Right atrium auricular region (tissue), 2 donors: ENCODE results near the gene FAM81B. TPM values are rescaled to one million over a fixed set of nuclear protein-coding genes. Genes with fewer than 3 reads are reported as not detected.

Source experiments
- DNase-seq: peaks from one replicate; pipeline ENCODE4 v3.0.0-alpha.2; 2019; ENCODE audit warnings: low spot score
- H3K27ac ChIP-seq, 2 donors: fragments of 200-600 bp; sonication (generic); 1 replicate in 1 of 2; 2 replicates in 1 of 2; pipeline ENCODE4 v1.5.1; 2016 to 2019
- H3K27me3 ChIP-seq, 2 donors: fragments of 200-600 bp; sonication (generic); one replicate each; pipeline versions ENCODE4 v1.5.1 to v1.6.0; 2017 to 2019
- H3K36me3 ChIP-seq: fragments of 200-600 bp; sonication (generic); one replicate; pipeline ENCODE4 v1.5.1; 2016
- H3K4me1 ChIP-seq, 2 donors: fragments of 200-600 bp; sonication (generic); one replicate each; pipeline versions ENCODE4 v1.5.1 to v1.6.0; 2017 to 2019
- H3K4me3 ChIP-seq, 2 donors: fragments of 200-600 bp; sonication (generic); 1 replicate in 1 of 2; 2 replicates in 1 of 2; pipeline ENCODE4 v1.5.1; 2017 to 2019; ENCODE audit warnings: mild to moderate bottlenecking in 1 of 2, moderate library complexity in 1 of 2
- H3K9me3 ChIP-seq, 2 donors: fragments of 200-600 bp; sonication (generic); one replicate each; pipeline ENCODE4 v1.5.1; 2019
- total RNA-seq, 2 donors: library from RNA; depleted of rRNA; stranded (reverse); fragments of >200 nt; gene quantifications; one replicate each; pipeline ENCODE4 v1.1.0, GENCODE V29; 2016
- TF ChIP-seq, protein P1 (sequence below), 2 donors: fragments of 200-600 bp; sonication (generic); IDR thresholded peaks; one replicate each; pipeline ENCODE4 v1.5.1; 2019; ENCODE audit warnings: antibody characterized with exemption in 2 of 2

The FAM81B gene
- total RNA-seq, 2 donors from 2014 or later, result 3.5 to 24.7 TPM

DNA sequence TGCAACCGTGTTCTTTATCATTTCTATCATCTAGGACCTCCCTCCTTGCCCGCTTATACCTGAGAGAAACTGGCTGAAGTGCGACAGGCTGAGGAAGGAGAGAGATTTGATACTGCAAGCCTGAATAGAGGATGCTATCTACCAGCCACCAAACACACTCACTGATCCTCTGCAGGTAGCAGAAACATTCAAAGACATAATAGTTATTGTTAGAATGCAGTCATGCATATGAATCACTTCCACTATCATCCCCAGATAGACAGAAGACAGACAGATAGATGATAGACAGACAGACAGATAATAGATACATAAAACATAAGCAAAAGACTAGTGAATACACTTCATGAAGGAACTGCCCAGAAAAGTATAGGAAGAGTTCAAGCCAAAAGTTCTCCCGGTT is 32.9 kb downstream of the FAM81B start:
- H3K27me3 ChIP-seq, result no peaks in the 10 kb centered on the region
- no peaks in the 10 kb centered on the region for H3K9me3 ChIP-seq
- H3K27ac ChIP-seq, result no peak overlapping the region
- H3K36me3 ChIP-seq, result no peaks in the 10 kb centered on the region
- TF ChIP-seq, protein P1, sequence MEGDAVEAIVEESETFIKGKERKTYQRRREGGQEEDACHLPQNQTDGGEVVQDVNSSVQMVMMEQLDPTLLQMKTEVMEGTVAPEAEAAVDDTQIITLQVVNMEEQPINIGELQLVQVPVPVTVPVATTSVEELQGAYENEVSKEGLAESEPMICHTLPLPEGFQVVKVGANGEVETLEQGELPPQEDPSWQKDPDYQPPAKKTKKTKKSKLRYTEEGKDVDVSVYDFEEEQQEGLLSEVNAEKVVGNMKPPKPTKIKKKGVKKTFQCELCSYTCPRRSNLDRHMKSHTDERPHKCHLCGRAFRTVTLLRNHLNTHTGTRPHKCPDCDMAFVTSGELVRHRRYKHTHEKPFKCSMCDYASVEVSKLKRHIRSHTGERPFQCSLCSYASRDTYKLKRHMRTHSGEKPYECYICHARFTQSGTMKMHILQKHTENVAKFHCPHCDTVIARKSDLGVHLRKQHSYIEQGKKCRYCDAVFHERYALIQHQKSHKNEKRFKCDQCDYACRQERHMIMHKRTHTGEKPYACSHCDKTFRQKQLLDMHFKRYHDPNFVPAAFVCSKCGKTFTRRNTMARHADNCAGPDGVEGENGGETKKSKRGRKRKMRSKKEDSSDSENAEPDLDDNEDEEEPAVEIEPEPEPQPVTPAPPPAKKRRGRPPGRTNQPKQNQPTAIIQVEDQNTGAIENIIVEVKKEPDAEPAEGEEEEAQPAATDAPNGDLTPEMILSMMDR (IDR thresholded peaks at IDR 0.05), result no peak
- no peak for DNase-seq
- H3K4me1 ChIP-seq, result no peaks in the 10 kb centered on the region
- no peak overlapping the region for H3K4me3 ChIP-seq

DNA sequence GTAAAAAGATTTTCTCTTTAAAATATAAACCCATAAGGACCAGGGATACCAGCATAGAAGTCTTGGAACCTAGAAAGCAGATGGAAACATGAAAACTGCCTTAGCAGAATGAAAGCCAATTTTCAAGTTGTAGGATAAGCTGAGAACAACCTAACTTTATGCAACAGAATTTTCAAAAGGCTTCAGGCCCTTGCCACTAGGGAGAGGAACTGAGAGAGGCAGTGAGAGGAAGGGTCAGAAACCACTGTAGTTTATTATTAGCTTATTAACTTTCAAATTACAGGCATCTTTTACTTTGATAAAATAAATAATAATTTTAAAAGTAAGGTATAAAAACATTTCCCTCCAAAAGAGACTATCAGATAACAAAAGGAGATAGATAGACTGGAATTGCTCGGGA is 33.4 kb downstream of the FAM81B start:
- no peak for DNase-seq
- Histone ChIP-seq H3K27ac (no peak overlapping the region), H3K36me3 (no peaks in the 10 kb centered on the region), H3K27me3 (no peaks in the 10 kb centered on the region), H3K9me3 (no peaks in the 10 kb centered on the region), H3K4me1 (no peaks in the 10 kb centered on the region), H3K4me3 (no peak overlapping the region)
- TF ChIP-seq, protein P1 (IDR thresholded peaks at IDR 0.05), result no peak

DNA sequence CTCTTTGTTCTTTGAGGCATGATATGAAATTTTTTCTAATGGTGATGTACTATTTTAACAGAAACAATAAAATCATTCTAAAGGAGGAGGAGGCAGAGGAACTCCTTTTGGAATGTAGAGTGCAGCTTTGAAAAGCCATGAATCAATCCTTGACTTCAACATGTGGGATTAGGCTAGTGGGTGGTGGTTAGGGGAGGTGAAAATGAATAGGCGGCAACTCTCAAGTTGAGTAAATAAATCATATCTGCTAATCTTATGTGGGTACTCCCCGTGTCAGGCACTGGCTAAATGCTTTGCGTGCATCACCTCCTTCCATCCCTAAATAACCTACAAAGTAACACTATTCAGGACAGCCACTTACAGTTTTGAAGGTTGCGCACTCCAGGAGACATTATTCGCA is 35.1 kb downstream of the FAM81B start:
- no peak overlapping the region for H3K27ac ChIP-seq
- DNase-seq, result no peak
- TF ChIP-seq, protein P1 (IDR thresholded peaks at IDR 0.05), result no peak
- no peaks in the 10 kb centered on the region for H3K9me3 ChIP-seq
- H3K36me3 ChIP-seq, result no peaks in the 10 kb centered on the region
- no peaks in the 10 kb centered on the region for H3K4me1 ChIP-seq
- no peaks in the 10 kb centered on the region for H3K27me3 ChIP-seq
- no peak overlapping the region for H3K4me3 ChIP-seq

- Histone ChIP-seq H3K4me1 (no peaks in the 10 kb centered on the region), H3K4me3 (no peak overlapping the region), H3K9me3 (no peaks in the 10 kb centered on the region), H3K27ac (no peak overlapping the region), H3K36me3 (no peaks in the 10 kb centered on the region), H3K27me3 (no peaks in the 10 kb centered on the region)
- no peak for DNase-seq
- TF ChIP-seq, protein P1 (IDR thresholded peaks at IDR 0.05), result no peak
Measured at GRCh38 chr5:95432779-95433178, 41.6 kb downstream of the FAM81B start.

DNA sequence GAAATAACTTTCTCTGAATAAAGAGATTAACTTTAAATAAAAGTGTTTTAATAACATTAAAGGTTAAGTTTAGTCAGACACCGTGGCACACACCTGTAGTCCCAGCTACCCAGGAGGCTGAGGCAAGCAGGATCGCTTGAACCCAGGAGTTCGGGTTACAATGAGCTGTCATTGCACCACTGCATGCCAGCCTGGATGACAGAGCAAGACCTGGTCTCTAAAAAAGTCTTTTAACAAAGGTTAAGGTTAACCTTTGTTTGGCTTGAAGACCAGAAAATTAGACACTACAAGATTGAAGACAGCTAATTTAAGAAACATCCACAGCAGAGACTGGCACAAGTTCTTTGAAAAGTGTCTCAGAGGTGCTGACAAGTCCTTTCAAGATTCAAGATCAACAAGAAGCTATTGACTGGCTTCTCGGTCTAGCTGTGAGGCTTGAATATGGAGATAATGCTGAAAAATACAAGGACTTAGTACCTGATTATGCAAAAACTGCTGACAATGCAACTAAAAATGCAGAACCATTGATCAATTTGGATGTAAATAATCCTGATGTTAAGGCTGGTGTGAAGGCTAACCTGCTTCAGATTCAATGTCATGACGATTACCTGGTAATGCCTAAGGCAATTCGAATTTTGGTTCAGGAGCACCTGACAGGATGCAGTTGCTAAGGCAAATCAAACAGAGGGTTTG is 48.8 kb downstream of the FAM81B start:
- Histone ChIP-seq H3K36me3 (no peaks in the 10 kb centered on the region), H3K9me3 (no peaks in the 10 kb centered on the region), H3K4me1 (no peaks in the 10 kb centered on the region), H3K4me3 (no peak overlapping the region), H3K27me3 (no peaks in the 10 kb centered on the region), H3K27ac (no peak overlapping the region)
- DNase-seq, result no peak
- TF ChIP-seq, protein P1 (IDR thresholded peaks at IDR 0.05), result no peak

- TF ChIP-seq, protein P1 (IDR thresholded peaks at IDR 0.05), result no peak
- Histone ChIP-seq H3K27ac (no peak overlapping the region), H3K36me3 (no peaks in the 10 kb centered on the region)
Measured at GRCh38 chr5:95440825-95441224, 49.7 kb downstream of the FAM81B start.

More at GRCh38 chr5:95440825-95441224, 49.7 kb downstream of the FAM81B start:
- DNase-seq, result no peak
- no peak overlapping the region for H3K4me3 ChIP-seq
- no peaks in the 10 kb centered on the region for H3K27me3 ChIP-seq
- H3K9me3 ChIP-seq, result no peaks in the 10 kb centered on the region
- no peaks in the 10 kb centered on the region for H3K4me1 ChIP-seq
